DMS 273 (cell line): ENCODE measurements around the gene TNFRSF19.

ENCODE experiments used
- DNase-seq: peaks from one replicate; lab custom pipeline; 2025; ENCODE audit not compliant: unreplicated experiment; lab: John Stamatoyannopoulos, UW

Gene TNFRSF19

DNA sequence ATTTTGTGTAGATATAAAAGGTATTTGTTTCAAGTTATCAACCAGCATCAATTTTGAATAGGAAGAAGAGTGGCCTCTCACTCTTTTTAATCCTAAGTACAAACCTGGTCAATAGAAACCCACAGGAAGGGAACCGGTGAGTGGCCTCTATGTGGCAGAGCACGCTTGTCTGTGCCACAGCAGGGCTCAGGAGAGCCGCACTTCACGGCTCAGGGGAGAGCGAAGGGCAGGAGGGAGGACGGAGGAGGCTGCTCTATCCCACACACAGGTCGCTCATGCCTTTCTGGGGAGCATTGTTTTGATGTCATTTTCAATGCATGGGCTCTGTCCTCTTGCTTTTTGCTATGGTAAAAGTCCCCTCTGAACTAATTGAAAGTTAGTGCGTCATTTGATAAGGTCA lies 57.2 kb downstream of the TNFRSF19 start:
- DNase-seq = no peak

DNA sequence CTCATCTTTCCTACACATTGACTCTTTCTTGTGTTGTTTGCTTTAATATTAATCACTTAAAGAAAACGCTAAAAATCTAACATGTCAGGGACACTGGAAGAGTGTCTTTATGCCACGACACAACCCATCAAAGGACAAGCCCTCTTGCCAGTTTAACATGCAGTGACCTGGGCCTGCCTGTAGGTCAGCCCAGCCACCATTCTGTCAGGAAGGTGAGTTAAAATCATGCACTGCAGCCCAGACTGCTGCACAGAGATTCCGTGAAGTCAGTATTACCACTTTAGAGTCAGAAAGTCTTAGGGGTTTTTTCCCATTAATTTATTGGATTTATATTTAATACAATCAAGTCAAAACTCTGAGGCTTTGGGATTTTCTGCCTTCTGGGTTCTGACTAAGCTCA lies 58.0 kb downstream of the TNFRSF19 start:
- no peak for DNase-seq

DNA sequence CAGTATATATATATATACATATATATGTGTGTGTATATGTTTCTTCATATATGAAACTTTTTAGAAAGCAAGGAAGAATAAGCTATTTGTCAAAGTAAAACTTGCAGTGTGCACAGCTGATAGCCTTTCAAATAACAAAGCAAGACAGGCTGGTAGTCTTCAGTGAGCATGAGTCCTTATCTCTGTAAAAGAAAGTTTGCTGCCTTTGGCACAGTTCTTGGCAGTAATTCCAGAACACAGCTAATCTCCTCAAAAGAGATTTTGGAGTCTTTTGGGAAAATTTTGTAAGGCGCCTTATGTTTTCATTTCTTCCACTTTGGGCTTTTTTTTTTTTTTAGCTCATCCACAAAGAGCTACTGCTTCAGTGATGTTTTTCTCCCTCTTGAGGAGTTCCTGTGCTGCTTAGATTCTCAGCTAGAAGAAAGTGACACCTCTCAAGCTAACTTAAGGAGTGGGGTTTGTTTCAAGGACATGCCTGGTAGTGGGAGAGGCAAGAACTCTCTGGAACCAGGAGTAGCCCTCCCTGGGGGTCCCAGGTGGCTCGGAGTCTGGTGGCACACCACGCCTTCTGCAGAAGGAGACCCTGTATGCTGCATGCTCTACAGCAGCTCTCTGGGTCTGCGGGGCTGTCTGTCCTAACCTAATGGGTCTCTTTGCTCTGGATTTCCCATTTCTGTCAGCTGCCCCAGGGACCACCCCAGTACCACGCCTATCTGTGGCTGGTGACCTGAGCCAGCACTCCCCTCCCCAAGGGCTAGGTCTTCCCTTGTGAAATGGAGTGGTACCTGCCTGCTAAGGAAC lies 58.8 kb downstream of the TNFRSF19 start:
- no peak for DNase-seq

DNA sequence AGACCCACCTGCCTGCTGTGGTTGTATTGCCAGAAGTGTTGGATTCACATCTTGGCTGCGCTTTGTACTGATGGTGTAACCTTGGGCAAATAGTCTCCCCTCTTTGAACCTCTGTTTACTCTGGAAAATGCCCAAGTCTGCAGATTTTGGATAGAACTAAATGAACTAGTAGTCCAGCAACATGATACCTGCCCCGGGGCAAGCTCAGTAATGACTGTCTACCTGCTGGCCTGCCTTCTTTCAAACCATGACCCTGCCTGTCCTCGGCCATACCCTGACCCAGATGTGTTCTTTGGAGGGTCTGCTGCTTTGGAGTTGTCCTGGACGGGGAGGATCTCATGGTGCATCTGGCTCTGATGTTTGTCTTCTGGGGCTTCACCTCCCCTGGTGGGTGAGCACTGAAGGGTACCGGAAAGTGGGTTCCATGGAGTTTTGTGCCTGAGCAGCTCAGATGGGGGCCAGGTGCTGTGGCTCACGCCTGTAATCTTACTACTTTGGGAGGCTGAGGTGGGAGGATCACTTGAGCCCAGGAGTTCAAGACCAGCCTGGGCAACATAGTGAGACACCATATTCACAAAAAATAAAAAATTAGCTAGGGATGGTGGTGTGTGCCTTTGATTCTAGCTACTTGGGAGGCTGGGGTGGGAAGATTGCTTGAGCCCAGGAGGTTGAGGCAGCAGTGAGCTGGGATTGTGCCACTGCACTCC lies 59.5 kb downstream of the TNFRSF19 start:
- DNase-seq = no peak

DNA sequence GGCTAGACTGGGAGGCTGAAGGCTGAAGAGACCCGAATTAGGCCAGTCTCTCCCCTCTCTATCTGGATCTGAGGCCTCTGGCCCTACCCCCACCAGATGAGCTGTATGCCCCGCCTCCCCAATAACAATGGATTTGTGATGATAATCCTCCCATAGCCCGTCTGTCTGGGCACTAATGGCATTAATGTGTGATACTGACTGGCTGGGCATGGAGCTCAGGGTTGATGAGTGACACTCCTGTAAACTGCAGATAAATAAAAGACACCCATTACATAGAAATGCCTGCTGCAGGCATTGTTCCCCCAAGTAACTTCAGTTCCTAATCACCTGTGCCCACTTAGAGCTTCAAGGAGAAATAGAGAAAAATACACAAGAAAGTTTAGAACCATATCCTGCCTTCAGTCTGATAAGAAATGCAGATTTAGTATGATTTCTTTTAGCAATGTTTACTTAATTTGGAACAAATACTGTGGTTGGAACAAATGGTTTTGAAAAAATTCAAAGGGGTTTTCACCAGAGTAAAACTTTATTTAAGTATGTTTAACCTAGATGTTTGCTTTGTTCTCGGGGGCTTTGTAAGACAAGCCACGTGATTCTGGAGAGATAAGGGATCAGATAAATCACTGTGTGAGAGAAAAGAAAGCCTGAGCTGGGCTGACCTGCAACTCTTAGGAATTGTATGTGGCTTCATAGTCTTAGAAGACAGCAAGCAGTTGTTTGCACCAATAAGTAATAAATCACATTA lies 60.3 kb downstream of the TNFRSF19 start:
- no peak for DNase-seq

DNA sequence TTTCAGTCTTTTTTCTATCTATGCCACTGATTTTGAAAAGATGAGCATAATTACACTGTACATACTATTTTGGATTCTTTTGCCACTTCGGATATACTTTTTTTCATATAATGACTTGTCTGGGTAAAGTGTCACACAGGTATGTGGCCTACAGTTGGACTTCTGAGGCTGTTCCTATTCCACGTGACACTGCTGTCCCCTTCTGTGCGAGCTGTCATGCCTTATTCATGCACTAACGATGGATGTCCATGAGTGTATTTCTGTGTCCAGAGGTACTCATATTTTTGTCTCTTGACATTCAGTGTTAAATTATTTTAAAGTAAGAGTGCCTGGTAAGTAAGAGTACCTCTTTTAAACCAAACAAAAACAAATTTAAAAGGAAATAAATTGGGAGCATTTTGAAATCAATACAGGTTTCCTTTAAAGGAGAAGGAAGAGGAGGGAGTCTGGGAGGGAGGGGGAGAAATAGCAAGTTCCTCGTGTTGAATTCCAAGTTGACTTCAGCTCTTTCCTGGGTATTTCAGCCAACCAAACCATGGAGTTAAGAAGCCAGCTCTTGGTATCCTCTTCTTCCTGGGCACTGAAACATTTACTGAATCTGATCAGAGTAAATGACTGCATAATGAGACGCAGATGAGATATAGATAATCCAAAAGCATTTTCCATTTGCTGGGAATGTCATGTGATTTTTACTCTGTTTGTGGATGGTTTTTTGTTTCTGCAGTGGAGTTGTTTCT lies 61.3 kb downstream of the TNFRSF19 start:
- DNase-seq = no peak

DNA sequence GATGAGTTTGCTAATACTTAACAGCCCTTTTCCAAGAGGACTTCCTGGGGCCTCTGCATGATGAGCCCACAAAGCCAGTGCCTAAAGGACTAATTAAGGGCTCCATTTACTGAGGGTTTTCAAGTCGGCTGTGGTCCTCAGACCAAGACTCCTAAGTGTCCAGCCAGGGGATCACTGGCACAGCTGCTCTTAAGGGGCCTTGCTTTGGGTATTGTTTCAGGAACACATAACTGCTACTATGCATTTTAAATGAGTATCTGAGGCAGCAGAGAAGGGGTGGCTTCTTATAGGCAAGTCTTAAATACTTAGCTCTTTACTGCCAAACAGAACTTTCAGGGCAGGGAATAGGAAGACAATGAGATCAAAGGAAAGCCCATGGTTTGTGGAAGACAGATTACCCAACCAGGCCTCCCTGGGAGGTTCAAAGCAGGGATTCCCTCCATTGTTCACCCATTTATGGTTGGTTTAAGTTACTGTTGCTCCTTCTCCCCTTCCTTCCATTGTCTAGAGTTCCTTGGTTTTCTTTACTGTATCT lies 61.9 kb downstream of the TNFRSF19 start:
- DNase-seq = no peak

DNA sequence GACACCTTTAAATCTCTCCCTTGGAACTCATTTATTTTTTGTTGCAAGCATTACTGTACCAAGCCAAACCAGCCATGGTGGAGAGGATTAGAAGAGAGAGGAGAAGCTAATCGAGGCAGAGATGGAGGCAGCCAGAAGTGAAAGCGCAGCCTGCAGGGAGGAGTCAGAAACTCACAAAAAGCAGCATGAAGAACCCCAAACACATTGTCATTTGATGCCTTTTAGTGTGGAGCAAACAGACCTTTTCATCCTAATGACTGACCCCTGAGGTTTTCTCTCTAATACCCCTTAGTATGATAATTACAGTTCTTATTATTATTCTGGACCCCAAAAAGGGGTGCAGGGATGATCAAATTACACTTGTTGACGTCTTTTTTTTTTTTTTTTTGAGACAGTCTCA lies 62.5 kb downstream of the TNFRSF19 start:
- no peak for DNase-seq

DNA sequence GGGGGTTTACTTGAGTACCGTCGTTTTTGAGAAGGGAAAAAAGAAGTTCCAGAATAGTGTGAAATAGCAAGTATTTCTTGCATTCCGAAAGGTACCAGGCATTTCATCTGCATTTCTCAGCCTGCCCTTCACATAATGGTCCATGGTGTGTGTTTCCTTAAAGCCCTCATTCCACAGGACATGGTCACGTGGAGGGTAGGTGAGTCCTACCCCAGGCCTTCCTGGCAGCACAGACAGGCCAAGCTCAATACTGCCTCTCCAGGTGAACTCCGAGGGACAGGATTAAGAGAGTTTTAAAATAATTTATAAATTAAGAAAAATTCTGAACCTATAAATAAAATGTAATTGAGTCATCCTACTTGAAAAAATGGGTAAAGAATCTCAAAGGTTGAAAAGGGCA lies 64.7 kb downstream of the TNFRSF19 start:
- no peak for DNase-seq

DNA sequence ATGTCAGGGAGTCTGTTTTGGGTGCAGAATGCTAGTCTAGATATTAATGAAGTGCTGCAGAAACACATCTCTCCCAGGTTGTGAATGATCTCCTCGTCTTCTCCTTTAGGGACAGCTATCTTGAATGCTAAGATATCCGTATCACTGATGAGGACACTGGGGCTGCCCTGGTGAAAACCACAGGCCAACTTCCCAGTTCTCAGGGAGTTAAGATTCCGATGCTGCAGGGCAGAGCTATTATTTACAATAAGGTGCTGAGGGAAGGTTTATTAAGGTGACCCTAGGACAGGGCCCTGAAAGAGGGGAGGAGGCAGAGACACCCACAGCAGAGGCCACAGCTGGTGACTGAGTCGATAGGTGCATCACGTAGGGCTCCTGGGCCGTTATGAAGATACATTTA lies 66.1 kb downstream of the TNFRSF19 start:
- DNase-seq = peak; percentile 15

DNA sequence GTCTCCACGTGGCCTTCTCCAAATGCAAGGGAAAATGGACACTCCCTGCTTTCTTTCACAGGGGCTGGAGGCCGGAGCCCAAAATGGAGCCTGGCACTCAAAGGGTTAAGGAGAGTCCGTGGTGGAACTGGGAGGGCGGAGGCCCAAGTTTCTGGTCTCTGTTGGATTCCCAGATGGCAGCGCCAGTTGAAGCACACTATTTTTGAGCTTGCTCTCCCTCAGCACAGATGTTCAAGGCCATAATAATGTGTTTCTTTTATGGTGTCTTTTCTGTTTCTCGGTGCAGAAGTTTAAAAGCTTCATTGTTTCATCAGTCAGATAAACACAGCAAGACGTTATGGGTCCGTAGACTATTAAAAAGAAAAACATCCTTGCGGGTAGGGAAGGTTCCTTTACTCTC lies 67.6 kb downstream of the TNFRSF19 start:
- peak; percentile 93 for DNase-seq

DNA sequence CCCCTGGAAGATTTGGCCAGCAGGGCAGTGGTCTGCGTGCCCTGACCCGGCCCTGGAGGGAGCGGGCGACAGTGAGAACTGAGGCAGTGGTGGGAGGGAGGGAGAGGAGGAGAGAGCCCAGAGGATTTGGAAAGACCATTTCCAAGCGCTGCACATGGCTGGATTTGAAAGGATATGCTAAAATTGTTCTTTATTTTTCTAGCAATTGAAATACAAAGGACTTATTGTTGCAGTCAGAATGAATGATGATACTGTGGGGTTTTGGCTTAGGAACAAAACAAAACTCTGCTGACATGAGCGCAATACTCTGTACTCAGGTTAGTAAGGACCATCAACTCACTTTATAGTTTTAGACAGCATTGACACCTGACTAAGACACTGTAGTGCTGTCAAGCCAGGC lies 69.5 kb downstream of the TNFRSF19 start:
- no peak for DNase-seq

DNA sequence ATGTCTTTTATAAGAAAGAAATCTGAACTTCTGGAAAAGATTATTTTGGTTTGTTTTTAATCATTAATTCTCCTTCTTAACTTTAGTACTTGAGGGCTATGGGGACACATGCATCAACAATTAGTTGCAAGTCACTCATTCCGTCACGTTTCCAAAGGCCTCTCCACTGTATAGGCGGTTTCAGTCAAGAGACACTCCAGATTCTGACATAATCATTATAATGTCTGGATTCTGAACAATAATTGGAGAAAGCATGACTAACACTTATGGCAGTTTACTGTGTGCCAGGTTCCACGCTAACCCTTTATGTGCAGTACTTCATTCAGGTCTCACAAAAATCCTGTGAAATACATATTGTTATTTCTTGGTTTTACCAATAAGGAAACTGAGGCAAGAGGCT lies 71.9 kb downstream of the TNFRSF19 start:
- DNase-seq = no peak

DNA sequence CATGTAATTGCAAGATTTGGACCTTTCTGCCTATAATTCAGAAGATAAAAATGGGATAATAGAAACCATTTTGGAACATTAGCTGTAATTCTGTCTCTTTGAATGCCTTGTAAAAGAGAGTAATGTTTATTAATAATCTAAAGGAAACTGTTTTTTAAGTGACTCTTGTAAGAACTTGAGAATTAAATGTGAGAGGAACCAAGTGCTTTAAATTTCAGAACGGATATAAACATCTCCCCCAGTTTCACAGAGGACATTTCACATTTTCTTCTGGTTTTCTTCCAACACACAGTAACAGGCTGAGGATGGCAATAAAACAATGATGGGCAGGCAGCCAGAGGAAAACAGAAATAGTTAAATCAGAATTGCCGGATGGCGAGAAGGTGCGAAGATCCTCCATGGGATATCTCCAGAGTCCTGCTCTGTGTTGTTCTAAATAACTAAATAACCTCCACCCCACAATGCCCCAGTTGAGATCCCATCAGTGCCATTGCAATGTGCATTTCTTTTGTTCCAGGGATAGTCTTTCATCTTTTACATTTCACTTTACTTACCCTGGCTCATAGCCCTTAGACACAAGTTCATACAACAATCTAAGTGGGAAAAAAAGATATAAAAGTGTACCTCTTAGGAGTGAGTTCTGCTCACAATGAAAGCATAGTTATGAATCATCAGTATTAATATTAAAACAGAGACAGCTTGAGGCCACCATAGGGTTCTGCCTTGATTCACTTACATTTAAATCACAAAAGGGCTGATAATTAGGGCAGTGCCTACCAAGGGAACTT lies 73.3 kb downstream of the TNFRSF19 start:
- no peak for DNase-seq

DNA sequence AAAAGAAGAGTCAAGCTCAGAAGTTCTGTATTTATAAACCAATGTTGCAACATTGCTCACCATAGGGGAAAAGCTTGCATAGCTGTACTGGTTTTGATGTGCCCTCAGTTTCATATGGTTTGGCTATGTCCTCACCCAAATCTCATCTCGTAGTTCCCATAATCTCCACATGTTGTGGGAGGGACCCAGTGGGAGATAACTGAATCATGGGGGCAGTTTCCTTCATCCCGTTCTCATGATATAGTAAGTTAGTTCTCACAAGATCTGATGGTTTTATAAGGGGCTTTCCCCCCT lies 73.9 kb downstream of the TNFRSF19 start:
- no peak for DNase-seq

DNA sequence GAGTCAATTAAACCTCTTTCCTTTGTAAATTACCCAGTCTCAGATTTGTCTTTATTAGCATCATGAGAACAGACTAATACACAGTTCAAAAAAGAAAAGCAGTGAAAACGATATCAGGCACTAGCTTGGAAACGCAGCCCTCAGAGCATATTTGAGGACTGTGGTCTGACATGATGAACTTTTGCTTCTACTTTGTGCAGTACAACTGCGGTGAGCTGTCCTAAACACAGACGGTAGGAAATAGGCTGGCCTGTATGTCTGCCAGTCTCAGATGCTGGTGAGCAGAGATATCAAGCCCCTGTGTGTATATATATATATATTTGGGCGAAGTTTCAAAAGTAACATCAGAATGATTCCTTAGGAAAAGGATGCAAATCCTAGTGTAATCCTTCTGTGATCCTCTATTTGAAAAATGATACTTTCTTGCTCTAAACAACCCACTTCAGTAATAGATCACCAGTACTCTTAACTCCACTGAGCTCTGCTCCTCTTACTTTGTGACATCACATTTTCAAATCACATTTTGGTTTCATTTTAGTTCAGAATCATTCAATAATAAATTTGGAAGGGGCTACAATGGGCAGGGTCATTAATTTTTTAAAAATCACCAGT lies 74.4 kb downstream of the TNFRSF19 start:
- DNase-seq = no peak

DNA sequence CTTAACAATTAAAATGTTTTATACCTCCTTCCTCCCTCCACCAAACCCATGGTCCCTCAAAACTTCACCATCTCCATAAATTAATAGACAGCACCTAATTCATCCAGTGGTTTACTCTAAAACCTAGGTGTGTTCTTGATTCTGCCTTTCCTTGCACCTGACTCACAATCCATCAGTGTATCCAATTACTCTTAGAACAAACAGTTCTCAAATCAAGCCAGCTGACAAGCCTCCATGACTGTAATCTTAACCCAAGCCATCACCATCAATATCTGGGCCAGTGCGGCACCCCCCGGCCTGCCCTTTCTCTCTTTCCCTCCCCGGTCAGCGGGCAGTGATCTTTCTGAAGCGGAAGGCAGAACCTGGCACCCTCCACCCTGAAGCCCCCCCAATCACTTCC lies 75.6 kb downstream of the TNFRSF19 start:
- no peak for DNase-seq

DNA sequence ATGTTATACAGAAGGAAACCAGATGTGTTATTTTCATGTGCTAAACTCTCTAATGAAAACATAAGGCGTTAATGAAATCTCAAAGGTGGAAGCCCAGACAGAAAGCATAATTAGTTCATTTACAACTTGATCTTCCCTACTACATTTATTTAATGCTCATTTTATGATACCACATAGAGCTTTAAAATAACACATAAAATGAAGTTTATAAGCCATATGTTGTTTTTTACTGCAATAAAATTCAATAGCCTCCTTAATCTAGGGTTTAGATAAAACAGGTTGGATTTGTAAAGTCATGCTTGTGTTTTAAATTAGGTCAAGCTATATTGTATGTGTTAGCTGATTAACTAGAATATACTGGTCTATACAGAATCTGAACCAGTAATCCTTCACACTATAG lies 81.2 kb downstream of the TNFRSF19 start:
- DNase-seq = no peak

DNA sequence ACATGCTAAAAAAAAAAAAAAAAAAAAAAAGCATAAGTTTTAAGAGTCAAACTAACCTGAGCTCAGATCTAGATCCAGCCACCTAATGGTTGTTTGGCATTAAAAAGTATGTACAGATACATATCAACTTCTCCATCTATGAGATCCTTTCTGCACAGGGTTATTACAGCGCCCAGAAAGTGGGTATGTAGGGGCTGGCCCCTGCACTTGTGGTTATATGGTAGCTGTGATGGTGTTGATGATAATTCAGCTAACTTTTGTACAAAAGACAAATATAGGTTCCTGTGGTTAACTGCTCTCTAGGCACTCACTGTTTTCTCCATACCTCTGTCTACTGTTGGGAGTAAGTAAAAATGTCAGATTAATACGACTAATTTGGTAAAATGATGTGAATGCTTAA lies 81.7 kb downstream of the TNFRSF19 start:
- DNase-seq = no peak
